Measurements from ENCODE around the gene SCN3B.
"Not testable (repeated sequence)": the region's sequence is repeated elsewhere in the genome, so short reads cannot be mapped to it uniquely, and the experiment has no call there.

SCN3B gene, protein sequence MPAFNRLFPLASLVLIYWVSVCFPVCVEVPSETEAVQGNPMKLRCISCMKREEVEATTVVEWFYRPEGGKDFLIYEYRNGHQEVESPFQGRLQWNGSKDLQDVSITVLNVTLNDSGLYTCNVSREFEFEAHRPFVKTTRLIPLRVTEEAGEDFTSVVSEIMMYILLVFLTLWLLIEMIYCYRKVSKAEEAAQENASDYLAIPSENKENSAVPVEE

DNA sequence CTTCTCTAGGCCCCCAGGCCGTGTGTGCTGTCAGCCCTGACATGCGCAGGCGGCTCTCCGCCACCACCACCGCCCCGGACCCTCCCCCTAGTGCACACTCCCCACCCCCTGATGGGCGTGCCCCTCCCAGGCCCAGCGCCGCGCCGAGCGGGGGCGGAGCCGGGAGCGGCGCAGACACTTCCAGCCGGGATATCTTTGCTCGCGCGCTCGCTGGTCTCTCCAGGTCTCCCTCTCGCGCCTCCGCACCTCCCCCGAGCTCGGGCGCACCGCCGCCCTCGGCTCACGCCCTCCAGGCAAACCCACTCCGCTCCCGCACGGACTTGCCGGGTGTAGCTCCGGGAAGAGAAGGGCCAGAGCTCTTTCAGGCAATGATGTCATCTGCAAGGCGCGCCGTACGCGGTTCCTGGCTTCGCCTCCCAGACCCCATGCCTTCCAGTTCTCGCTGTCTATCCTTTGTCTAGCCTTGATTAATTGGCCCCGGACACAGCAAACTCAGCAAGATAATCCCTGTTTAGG, at the start of gene SCN3B:
Gene SCN3B, minus strand, starts transcription at position 59 of the 516 bp plus-strand sequence. CDS start 823 bp downstream, outside the sequence.
- peak; percentile 46 for FAIRE-seq
- peak; percentile 90 for DNase-seq (ENCODE audit: low spot score)

DNA sequence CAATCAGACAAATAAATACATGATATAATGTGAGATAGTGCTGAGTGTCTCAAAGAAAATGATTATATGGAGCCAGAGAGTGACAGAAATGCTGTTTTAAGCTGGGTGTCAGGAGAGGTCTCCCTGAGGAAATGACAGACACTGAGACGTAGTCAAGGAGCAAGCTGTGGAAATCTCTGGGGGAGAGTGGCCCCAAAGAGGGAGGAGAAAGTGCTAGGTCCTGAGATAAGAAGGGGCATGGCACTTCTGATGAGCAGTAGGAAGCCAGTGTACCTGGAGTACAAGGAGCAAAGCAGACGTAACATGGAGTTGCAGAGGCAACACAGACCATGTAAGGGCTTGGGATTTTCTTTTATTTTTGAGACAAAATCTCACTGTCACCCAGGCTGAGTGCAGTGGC, 48.3 kb upstream of the SCN3B start:
- FAIRE-seq (no peak), DNase-seq (ENCODE audit: low spot score) (no peak)

DNA sequence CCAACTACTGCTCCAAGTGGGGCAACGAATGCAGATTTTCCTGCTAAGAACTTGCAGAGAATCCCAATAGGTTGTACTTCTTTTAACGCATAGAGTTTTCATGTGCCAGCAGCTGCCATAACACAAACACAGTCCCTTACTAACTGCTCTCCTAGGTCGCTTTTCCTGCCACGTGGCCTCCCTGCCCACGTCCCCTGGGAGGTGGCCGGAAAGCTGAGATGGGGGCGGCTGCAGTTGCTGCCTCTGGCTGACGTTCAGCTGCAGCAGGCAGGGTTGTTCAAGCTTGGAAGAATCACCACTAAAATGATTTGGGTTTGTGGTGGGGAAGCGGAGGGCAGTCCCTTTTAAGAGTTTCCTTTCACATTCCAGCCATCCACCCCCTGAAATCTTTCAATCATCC, 47.7 kb upstream of the SCN3B start:
- FAIRE-seq (no peak), DNase-seq (ENCODE audit: low spot score) (no peak)

DNA sequence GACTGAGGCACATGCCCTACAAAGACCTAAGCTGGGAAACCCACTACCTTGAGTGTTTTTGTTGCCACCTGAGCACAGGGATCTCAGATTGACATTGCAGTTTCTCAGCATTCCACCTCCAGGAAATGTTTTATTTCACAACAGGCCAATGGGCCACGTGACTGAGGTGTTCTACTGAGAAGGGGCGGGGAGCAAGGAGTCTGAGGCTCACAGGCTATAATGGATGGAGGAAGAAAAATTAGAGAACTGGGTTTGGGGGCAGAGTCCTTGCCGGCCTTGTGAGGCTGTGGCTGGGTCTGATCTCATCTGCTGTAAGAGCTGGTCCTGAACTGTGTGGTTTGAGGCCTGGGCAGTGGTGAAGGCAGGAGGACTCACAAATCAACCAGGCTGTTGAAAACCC, 46.3 kb upstream of the SCN3B start:
- DNase-seq (ENCODE audit: low spot score), result no peak
- no peak for FAIRE-seq

DNA sequence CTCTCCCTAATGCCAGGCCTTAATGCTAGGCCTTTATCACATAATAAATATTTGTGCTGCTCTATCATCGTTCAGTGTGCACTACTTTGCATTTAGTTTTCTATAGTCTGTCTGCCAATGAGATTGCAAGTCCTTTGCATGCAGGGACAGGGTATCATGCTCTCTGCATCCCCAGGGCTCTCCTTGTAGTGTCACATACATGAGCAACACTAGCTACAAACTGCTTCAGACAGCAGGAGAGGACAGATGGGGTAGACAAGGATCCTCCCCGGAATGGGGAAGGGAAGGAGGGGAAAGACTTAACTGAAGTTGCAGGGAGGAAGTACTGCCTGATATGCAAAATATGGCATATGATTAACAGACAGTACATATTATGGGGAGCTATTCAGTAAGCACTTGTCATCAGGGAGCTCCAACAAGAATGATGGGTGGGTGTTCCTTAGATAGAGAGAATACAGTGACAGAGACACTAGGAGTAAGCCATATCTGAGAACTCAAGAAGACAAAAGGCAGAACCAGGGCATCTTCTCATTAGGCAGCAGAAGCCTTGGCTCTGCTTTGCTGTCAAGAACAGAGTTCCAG, 44.2 kb upstream of the SCN3B start:
- no peak for FAIRE-seq
- DNase-seq (ENCODE audit: low spot score), result no peak

DNA sequence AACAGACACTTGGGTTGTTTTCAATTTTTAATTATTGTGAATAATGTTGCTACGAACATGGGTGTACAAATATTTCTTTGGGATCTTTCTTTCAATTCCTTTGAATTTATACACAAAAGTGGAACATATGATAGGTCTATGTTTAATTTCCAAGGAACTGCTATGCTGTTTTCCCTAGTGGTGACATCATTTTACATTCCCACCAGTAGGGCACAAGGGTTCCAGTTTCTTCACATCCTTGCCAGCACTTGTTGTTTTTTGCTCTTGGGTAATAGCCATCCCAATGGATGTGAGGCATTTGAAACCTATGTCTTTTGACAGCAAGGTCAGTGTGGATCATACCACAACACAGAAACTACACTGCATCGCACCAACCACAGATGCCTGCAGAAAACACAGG, 41.8 kb upstream of the SCN3B start:
- DNase-seq (ENCODE audit: low spot score) (no peak), FAIRE-seq (no peak)

DNA sequence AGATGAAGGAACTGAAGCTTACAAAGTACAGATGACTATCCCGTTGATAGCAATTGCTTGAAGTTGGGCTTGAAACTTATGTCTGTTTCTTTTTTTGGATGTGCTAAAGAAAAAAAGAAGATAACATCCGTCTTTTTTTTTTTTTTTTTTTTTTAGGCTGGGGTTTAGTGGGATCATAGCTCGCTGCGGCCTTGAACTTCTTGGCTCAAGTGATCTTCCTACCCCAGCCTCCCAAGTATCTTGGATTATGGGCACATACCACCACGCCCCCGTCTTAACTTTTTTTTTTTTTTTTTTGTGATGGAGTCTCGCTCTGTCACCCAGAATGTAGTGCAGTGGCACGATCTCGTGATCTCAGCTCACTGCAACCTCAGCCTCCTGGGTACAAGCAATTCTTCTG, 40.8 kb upstream of the SCN3B start:
- FAIRE-seq (no peak), DNase-seq (ENCODE audit: low spot score) (no peak)

DNA sequence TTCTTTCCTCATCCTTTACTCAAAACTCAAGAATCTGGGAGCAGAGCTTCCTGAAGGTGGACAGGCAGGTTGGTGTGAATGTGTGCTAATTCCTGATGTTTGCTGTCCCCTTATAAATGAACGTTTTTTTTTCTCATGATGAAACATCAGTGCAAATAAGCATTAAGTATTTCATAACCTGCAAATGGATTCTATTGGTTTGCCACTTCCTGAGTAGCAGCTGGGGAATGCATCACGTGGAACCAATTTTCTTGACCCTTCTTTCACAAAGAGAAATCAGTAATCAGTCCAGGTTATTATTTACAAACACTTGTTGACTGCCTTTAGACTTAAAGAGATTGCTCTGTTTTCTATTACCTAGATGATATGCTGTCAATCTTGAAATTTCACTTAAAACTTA, 40.1 kb upstream of the SCN3B start:
- DNase-seq (ENCODE audit: low spot score) (no peak), FAIRE-seq (no peak)

DNA sequence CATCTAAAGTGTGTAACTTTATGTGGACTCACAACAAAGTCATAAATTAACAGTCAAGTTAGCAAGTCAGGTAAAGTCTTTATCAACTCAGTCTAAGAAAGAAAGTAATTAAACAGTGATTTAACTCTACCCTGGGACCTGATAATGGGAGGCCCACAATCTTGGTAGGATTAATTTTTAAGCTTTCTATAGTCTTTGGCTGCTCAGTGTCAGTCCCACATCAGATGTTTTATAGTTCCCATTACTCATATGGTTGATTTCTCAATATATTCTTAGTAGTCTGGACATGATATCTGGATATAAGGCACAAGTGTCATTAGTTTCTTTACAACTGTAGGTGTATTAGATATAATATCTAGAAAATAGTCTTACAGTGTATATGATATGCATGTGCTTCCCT, 38.5 kb upstream of the SCN3B start:
- no peak for FAIRE-seq
- no peak for DNase-seq (ENCODE audit: low spot score)

DNA sequence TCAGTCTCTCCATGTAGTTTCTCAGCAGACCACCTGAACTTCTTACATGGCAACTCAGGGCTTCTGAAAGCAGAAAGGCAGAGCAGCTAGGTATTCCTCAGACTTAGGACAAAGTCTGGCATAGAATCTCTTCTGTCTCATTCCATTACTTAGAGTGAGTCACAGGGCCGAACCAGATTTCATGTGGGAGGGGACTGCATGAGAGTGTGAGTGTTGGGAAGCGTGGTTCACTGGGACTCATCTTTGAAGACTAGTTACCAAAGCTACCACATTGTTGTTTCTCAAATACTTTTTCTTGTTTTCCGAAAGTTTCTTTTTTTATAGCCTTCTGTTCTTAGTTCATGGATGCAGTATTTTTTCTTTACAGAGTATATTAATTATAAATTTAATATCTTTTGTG, 36.1 kb upstream of the SCN3B start:
- FAIRE-seq (no peak), DNase-seq (ENCODE audit: low spot score) (peak; percentile 47)

DNA sequence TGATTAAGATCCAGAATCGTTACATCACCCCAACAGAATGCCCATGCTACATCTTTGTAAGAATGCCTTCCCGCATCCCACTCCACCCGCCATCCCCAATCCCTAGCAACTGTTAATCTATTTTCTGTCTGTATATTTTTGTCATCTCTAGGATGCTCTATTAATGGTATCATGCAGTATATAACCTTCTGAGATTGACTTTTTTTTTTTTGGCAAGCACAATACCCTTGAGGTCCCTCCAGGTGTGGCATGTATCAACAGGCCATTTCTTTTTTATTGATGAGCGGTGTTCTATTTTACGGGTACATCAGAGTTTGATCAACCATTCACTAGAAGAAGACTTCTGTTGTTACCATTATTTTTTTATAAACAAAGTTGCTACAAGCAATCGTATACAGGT, 30.2 kb upstream of the SCN3B start:
- DNase-seq (ENCODE audit: low spot score), result no peak
- FAIRE-seq, result no peak

DNA sequence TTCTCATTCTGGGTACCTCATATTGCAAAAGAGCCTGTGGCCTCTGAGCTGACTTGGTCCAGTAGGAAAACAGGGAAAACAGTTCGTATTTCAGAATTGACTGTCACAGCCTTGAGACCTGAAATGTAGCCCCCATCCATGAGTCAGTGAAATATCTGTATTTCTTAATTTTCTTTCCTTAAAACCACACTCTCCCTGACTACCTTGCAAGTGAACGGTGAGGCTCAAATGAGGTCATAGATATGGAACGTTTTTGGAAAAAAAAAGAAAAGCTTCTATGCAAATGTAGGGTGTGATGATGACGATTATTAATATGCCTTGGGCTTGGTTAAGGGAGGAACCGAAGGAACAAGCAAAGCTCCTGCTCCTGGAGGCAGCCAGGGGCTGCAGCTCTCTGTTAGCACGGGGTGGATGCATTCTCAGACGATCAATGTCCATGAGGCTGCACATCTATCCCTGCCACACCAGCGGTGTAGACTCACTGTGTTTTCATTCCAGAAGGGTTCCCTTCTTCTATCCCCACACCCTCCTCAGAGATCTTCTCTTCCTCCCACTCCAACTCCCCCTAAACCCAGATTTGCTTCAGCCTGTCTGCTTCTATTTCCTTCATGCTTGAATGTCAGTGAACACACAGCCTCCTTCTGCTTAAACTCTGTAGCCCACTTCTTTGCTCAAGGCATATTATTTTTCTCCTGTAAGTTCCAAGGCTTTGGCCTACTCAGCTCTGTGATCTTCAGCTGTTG, 29.2 kb upstream of the SCN3B start:
- no peak for FAIRE-seq
- DNase-seq (ENCODE audit: low spot score), result no peak

DNA sequence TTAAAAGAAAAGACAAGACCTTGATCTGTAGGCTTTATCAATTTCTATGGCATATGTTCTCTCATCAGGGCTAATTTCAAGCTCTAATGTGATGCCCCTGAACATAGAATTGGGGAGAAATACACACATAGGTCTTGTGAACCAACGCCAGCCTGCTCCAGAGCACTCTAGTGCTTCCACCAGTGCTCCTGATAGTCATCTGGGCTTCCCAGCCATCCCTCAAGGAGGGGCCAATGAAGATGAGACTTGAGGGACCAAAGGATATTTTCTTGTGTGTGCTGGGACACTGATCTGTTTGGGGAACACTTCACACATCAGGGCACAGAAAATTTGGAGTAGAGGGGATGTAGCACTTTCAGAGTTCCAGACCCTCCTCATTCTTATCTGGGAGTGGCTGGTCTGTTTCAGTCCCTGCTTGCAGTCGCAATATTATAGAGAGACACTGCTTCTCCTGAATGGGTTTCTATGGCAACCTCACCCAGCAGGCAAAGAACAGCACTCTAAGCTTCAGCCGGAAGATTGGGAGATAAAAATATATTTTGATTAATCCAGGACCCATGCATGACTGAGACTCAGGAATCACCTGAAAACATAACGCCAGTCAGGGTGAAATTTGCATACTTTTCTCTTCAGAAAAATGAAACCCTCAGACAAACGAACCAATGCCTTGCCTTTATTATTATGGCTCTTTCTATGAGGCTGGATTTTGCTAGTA, 28.4 kb upstream of the SCN3B start:
- DNase-seq (ENCODE audit: low spot score), result no peak
- no peak for FAIRE-seq

DNA sequence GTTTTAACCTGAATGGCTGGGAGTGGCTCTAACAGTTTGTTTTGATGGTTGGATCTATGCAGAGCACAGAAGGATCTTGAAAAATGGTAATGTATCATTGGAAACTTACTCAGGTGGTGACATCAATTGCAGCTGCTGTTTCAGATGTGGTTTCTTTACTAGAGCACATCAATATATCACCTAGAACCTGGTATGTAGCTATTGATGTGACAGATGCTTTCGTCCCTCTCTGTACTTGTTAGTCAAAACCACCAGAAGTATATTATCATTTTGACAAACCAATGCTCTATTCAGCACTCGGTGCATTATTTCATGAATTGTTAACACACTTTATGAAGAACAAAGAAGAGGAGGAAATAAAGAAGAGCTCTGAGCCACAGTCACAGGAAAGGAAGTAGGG, 26.6 kb upstream of the SCN3B start:
- FAIRE-seq (no peak), DNase-seq (ENCODE audit: low spot score) (no peak)

DNA sequence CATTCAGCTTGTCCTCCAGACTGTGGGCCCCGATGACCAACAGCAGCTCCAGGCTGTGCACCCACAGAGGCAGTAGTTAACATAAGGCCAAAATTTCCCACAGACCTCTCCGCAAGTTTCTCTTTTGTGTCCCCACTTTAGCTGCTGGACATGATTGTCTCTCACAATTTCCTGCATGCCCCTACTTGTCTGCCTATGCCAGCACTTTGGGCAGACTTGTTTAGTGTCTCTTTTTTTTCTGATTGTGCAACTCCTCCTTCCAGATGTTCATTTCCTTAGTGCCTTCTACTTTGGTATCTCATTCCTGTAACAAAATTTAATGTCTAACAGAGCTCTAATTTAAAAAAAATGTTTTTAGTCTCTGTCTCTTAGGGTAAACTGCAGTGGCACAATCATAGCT, 23.8 kb upstream of the SCN3B start:
- DNase-seq (ENCODE audit: low spot score), result no peak

DNA sequence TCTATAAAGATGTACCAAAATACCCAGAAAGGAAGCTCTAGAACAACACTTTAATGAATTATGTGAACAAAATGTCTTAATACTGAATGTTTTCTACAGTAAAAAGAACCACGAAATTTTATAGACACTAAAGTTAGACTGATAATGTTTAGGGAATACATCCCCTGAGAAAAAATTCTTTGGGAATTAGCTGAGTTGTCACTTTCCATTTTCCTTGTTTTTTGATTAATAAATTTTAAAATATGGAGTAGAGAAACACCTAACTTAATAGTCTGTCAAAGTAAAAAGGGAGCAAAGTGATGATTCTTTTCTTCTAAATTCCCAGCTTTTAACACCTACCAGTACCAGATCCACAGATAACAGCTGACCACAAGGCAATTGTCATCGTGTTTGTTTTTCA, 23.1 kb upstream of the SCN3B start:
- FAIRE-seq (no peak), DNase-seq (ENCODE audit: low spot score) (no peak)

More for the DNA sequence above, 23.8 kb upstream of the SCN3B start:
- no peak for FAIRE-seq

DNA sequence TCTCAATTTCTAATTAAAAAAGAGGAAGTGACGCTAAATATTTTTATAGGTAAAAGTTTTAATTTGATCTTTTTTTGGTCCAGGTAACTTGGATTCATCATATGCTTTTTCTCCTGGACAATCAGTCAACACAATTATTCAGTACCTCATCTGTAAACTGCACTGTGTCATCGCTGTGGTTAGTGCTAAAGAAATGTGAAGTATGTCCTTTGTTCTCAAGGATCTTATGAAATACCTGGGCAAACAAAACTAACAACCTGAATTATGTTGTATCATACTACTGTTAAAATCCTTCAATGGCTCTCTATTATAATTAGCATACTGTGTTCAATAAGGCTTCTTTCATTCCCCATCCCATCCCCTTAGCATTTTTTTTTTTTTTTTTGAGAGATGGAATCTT, 19.9 kb upstream of the SCN3B start:
- no peak for DNase-seq (ENCODE audit: low spot score)
- no peak for FAIRE-seq

DNA sequence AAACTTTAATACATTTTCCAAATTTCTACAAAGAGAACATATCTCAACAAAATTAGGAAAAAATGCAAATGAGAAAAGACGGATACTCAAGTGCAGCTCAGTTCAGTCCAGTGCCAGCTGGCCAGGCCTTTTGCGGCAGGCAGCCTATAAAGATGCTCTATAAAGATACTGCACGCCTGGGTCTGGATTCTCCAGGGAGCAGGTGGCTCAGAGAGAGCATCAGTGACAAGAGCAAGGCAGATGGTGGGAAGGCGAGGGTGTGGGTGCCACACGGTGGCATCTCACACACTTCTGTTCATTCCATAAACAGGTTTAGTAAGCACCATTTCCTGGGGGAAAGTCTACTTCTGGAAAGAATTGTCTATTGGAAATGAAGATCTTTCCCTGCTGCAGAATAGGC, 18.1 kb upstream of the SCN3B start:
- no peak for DNase-seq (ENCODE audit: low spot score)
- no peak for FAIRE-seq

DNA sequence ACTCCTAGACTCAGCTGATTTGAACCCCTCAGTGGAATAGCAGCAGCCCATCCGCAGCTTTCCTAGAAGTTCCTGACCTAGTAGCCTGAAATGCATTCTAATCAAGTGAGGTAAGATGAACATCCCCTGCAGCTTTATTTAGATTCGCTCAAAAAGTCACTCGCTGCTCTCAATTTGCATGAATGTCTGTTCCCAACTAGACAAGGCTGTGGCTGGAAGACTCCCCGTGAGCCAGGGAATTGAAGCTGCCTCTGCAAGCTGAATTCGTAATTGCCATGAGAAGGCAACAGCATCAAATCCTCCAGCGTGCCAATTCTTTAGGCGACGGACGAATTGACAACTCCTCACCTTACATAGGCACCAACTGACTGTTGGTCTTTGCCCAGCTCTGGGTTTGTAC, 17.1 kb upstream of the SCN3B start:
- no peak for DNase-seq (ENCODE audit: low spot score)
- no peak for FAIRE-seq

DNA sequence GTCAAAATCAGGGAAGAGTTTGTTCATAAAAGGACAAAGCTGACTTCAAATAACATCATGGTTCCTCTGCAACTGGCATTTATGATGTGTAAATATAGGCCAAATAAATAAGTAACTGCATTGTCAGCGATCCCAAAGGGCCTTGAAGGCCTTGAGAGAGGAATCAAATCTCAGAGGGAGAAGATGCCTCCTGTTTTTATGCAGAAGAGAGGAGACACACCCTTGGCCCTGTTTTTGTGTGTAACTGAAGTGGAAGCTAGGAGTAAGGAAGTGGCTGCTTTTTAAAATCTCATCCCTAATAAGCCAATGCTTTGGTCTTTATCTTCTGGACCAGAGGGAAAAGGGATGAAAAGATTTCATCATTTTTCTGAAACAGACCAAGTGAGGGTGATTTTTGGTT, 15.7 kb upstream of the SCN3B start:
- FAIRE-seq, result no peak
- DNase-seq (ENCODE audit: low spot score), result no peak

DNA sequence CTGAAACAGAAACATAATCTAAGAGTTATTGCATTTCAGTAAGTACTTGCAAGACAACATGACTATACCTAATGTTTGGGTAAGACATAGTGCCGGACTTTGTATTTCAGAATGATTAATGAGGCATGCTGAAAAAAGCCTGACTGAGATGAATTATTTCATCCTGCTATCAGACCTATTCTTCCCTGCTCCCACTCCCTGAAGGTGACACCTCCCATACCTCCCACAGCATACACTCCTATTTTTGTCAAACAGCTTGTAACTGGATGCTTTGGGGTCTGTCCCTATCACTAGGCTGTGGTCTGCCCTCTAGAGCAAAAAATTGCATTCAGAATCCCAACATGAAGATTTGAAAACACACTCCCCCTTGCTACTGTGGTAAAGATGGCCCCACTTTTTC, 10.9 kb upstream of the SCN3B start:
- FAIRE-seq, result no peak
- DNase-seq (ENCODE audit: low spot score), result no peak

DNA sequence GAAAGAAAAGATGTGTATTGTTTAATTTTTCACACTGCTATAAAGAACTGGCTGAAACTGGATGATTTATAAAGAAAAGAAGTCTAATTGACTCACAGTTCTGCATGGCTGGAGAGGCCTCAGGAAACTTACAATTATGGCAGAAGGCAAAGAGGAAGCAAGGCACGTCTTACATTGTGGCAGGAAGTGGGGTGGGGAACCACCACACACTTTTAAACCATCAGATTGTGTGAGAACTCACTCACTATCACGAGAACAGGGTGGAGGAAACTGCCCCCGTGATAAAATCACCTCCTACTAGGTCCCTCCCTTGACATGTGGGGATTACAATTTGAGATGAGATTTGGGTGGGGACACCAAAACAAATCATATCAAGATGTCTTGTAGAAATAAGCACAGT, 5.5 kb upstream of the SCN3B start:
- not testable (repeated sequence) for DNase-seq (ENCODE audit: low spot score); FAIRE-seq
